ENCODE results near the gene SMYD3. TPM values are rescaled to one million over a fixed set of nuclear protein-coding genes. Genes with fewer than 3 reads are reported as not detected.

SMYD3 gene
- total RNA-seq, 1 experiment from 2014 or later: 25.5 TPM

GRCh38 chr1:245856944-245857531 lies 650.0 kb downstream of the SMYD3 start:
- no peak for TF ChIP-seq CTCF (conservative IDR thresholded peaks at IDR 0.05)
- Mint-ChIP-seq H3K4me1 (peaks cover 15 to 19% of the 10 kb centered on the region in 2 experiments), H3K27me3 (ENCODE audit: low read depth) (no peaks in the 10 kb centered on the region; the same call in 1 of the 2 replicates), H3K36me3 (ENCODE audit: insufficient read depth in 1 of 3, low read depth in 3 of 3) (peaks cover 0 to 2% (median 0%) of the 10 kb centered on the region in 3 experiments; a peak in 2 of 7 replicates), H3K9me3 (no peaks in the 10 kb centered on the region), H3K27ac (peak overlapping the region in 1 of 3 experiments; percentile 18; a peak in 2 of 7 replicates), H3K4me3 (no peak overlapping the region)
- WGBS (ENCODE audit: extremely low coverage, insufficient read length, low lambda C conversion rate): no CpG with 5 or more reads among the region's 13 CpGs
- Histone ChIP-seq H3K27ac (ENCODE audit: insufficient read length, low read depth, low read length) (no peak overlapping the region), H2BK20ac (ENCODE audit: low read depth, low read length, poor library complexity, severe bottlenecking) (no peak overlapping the region), H3K23me2 (ENCODE audit: insufficient read length, low read depth, low read length, poor library complexity, severe bottlenecking) (no peaks in the 10 kb centered on the region), H4K91ac (ENCODE audit: insufficient read length, low read depth, low read length) (no peak overlapping the region), H3K79me2 (ENCODE audit: insufficient read depth, low read length) (no peaks in the 10 kb centered on the region), H3K9ac (ENCODE audit: extremely low read depth, insufficient read length, low read length) (no peak overlapping the region), H3K18ac (ENCODE audit: insufficient read length, low read depth, low read length) (no peak overlapping the region), H3K23ac (ENCODE audit: insufficient read length, low read depth, low read length) (no peak overlapping the region), H3K14ac (ENCODE audit: insufficient read depth, low read length) (no peak overlapping the region), H3K56ac (ENCODE audit: insufficient read length, low read depth, low read length) (no peak overlapping the region), H3K4me2 (ENCODE audit: insufficient read depth, insufficient read length, low read length) (no peak overlapping the region), H3T11ph (ENCODE audit: low read length) (no peak overlapping the region), H2BK120ac (ENCODE audit: low read depth, low read length, poor library complexity, severe bottlenecking) (no peak overlapping the region), H3K27me3 (ENCODE audit: insufficient read depth, low read length) (no peaks in the 10 kb centered on the region), H2BK12ac (ENCODE audit: insufficient read length, low read depth, low read length) (no peak overlapping the region), H3K9me3 (ENCODE audit: control insufficient read depth, low read depth, low read length) (no peaks in the 10 kb centered on the region), H3K4me1 (ENCODE audit: insufficient read depth, low read length) (no peaks in the 10 kb centered on the region; the same call in 1 of the 2 replicates), H4K8ac (replicated peaks; ENCODE audit: insufficient read length, low read depth, low read length) (no peak overlapping the region), H3K79me1 (ENCODE audit: insufficient read depth, low read depth, low read length, poor library complexity, severe bottlenecking) (no peaks in the 10 kb centered on the region), H4K20me1 (ENCODE audit: control insufficient read depth, insufficient read depth, insufficient read length) (no peaks in the 10 kb centered on the region), H2AK5ac (ENCODE audit: insufficient read length, low read length) (no peak overlapping the region), H2BK5ac (ENCODE audit: insufficient read length, low read length) (no peak overlapping the region), H2AFZ (ENCODE audit: low read length) (no peak overlapping the region), H3K4ac (ENCODE audit: low read depth, low read length) (no peak overlapping the region), H4K5ac (ENCODE audit: insufficient read length, low read depth, low read length) (no peak overlapping the region), H2BK15ac (ENCODE audit: low read depth, low read length) (no peak overlapping the region)
- DNase-seq: no peak

All from H9 (cell line).